ENCODE data around the gene RAB31.

GRCh38 chr18:9700261-9700796 is 7.8 kb upstream of the RAB31 start:
- TF ChIP-seq POLR2A (IDR thresholded peaks at IDR 0.05) (no peak), CTCF (IDR thresholded peaks at IDR 0.05) (no peak)
